Neutrophil (primary cell): ENCODE measurements around the gene CCDC102A.

Experiments used
- H3K27ac ChIP-seq: fragments of 200-600 bp; sonication (generic); 2 replicates; pipeline ENCODE4 v1.5.1; 2016; ENCODE audit warnings: mild to moderate bottlenecking, moderate library complexity
- H3K27me3 ChIP-seq: fragments of 200-600 bp; sonication (generic); 2 replicates; pipeline ENCODE4 v1.6.0; 2016; ENCODE audit warnings: mild to moderate bottlenecking
- H3K36me3 ChIP-seq: fragments of 200-600 bp; sonication (generic); 2 replicates; pipeline ENCODE4 v1.5.1; 2017
- H3K4me1 ChIP-seq, 2 experiments: fragments of 200-600 bp in 1 of 2; sonication (generic) in 1 of 2; 1 replicate in 1 of 2; 2 replicates in 1 of 2; pipeline versions ENCODE4 v1.5.1 to v1.6.1; 2013 to 2016; ENCODE audit warnings: low read depth in 1 of 2, low read length in 1 of 2, mild to moderate bottlenecking in 1 of 2, moderate library complexity in 1 of 2; ENCODE audit not compliant: control insufficient read depth in 1 of 2, insufficient read depth in 1 of 2
- H3K4me3 ChIP-seq, 2 experiments: fragments of 200-600 bp in 1 of 2; sonication (generic) in 1 of 2; 1 replicate in 1 of 2; 2 replicates in 1 of 2; pipeline ENCODE4 v1.5.1; 2013 to 2016; ENCODE audit warnings: low read depth in 1 of 2, low read length in 1 of 2, mild to moderate bottlenecking in 1 of 2, moderate library complexity in 1 of 2
- H3K9me3 ChIP-seq: fragments of 200-600 bp; sonication (generic); 2 replicates; pipeline ENCODE4 v1.5.1; 2016
- TF ChIP-seq, protein P1 (sequence below): fragments of 200-600 bp; sonication (generic); IDR thresholded peaks from 2 replicates; pipeline ENCODE4 v1.5.1; 2016; ENCODE audit warnings: antibody characterized with exemption

The CCDC102A gene

DNA sequence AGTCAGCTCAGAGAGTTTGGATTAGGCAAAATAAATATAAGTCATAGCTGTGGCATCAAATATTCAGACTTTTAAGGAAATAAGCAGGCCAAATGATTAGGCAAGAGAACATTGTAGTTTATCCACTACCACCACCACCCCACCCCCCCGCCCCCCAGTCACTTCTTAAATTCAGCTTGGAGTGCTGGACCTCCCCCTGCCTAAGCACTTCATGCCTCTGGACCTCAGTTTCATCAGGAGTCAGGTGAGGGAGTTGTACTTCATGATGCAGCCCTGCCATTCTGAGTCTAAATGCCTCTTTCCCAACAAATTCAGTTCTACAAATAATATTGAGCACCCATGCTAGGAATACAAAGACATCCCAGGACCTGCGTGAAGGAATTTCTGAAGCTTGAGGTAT is 71.8 kb downstream of the CCDC102A start:
- peaks cover 19 to 21% of the 10 kb centered on the region in 2 experiments for H3K4me1 ChIP-seq
- no peak overlapping the region for H3K27ac ChIP-seq
- TF ChIP-seq, protein P1, sequence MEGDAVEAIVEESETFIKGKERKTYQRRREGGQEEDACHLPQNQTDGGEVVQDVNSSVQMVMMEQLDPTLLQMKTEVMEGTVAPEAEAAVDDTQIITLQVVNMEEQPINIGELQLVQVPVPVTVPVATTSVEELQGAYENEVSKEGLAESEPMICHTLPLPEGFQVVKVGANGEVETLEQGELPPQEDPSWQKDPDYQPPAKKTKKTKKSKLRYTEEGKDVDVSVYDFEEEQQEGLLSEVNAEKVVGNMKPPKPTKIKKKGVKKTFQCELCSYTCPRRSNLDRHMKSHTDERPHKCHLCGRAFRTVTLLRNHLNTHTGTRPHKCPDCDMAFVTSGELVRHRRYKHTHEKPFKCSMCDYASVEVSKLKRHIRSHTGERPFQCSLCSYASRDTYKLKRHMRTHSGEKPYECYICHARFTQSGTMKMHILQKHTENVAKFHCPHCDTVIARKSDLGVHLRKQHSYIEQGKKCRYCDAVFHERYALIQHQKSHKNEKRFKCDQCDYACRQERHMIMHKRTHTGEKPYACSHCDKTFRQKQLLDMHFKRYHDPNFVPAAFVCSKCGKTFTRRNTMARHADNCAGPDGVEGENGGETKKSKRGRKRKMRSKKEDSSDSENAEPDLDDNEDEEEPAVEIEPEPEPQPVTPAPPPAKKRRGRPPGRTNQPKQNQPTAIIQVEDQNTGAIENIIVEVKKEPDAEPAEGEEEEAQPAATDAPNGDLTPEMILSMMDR, result no peak
- H3K36me3 ChIP-seq, result peaks cover 71% of the 10 kb centered on the region
- H3K4me3 ChIP-seq, result no peak overlapping the region
- H3K9me3 ChIP-seq, result no peaks in the 10 kb centered on the region
- H3K27me3 ChIP-seq, result no peaks in the 10 kb centered on the region

DNA sequence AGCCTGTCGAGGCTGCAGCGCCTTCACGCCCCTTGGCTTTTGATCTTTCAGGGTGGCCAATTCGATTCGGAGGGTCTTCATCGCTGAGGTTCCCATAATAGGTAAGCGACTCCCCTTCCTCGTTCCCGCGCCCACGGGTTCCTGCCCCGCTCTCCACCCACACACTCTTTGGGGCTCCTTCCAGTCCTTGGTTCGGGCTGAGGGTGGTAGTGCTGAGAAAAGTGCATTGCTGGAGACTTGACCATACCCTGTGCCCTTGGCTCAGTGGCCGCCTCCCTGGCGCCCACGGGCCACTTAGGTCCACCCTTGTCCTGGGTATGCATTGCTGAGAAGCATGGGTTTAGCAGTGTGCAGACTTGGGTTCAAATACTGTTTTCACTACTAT is 73.4 kb downstream of the CCDC102A start:
- peaks cover 71% of the 10 kb centered on the region for H3K36me3 ChIP-seq

DNA sequence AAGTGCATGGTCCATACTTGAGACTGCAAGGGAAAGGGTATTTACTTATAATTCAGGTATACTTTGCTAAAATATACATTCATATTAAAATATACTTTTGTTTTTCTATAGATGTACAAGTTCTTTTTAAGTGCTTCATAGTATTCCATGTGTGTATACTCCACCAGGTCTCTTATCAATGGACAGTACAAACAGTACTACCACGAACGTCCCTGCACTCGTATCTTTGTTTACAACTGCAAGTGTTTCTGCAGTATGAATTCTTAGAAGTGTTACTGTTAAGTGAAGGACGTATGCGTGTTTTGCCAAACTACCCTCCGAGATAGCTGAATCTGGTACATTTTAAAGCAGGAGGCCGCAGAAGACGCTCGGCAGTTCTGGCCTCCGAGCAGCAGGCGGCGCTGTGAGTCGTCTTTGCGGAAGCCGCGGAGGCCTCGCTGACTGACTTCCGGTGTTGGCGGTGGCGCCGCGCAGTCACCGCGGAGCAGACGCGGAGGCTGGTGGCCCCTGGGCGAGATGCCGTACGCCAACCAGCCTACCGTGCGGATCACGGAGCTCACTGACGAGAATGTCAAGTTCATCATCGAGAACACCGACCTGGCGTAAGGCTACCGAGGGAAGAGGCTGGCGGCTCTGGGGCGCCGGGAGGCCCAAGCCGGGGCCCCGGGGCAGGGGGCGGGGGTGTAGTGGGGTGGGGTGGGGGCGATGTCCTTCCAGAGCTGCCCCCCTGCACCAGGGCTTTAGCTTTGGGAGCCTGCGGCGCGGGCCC is 74.0 kb downstream of the CCDC102A start, which contains the start of gene POLR2C:
POLR2C (plus strand) TSS at position 471 of the 769 bp plus-strand sequence; CDS start at position 517, 46 bp downstream.
- H3K36me3 ChIP-seq, result peaks cover 71% of the 10 kb centered on the region
- H3K27ac ChIP-seq, result peak within 1 kb of the TSS; percentile 76
- H3K4me1 ChIP-seq, result peaks cover 15 to 19% of the 10 kb centered on the region in 2 experiments
- peak within 1 kb of the TSS; percentile 81 to 82 for H3K4me3 ChIP-seq
- no peaks in the 10 kb centered on the region for H3K9me3 ChIP-seq
- H3K27me3 ChIP-seq, result no peaks in the 10 kb centered on the region
- TF ChIP-seq, protein P1, result peak; percentile 99

More for the DNA sequence above, 73.4 kb downstream of the CCDC102A start:
- TF ChIP-seq, protein P1, result no peak
- Histone ChIP-seq H3K4me1 (peaks cover 15 to 19% of the 10 kb centered on the region in 2 experiments), H3K27ac (peak overlapping the region; percentile 76), H3K4me3 (peak overlapping the region; percentile 81 to 82), H3K27me3 (no peaks in the 10 kb centered on the region), H3K9me3 (no peaks in the 10 kb centered on the region)
